ENCODE measurements around the gene MAZ.

- TF ChIP-seq SIN3A (IDR thresholded peaks at IDR 0.05; ENCODE audit: borderline replicate concordance, low read depth, low read length) (no peak), HCFC1 (IDR thresholded peaks at IDR 0.05; ENCODE audit: low read depth, low read length) (no peak)
Measured at GRCh38 chr16:29789775-29790182, 16.6 kb upstream of the MAZ start.

Data from HepG2 (cell line).